Superior temporal gyrus (tissue), 1 donor: ENCODE data around the gene IGF1.
A peak's percentile ranks its signal among the peaks of the same experiment; 100 is the strongest.

ENCODE experiments used
- DNase-seq: peaks from one replicate; pipeline ENCODE4 v3.0.0-alpha.2; 2016; ENCODE audit errors: extremely low spot score

IGF1 gene

DNA sequence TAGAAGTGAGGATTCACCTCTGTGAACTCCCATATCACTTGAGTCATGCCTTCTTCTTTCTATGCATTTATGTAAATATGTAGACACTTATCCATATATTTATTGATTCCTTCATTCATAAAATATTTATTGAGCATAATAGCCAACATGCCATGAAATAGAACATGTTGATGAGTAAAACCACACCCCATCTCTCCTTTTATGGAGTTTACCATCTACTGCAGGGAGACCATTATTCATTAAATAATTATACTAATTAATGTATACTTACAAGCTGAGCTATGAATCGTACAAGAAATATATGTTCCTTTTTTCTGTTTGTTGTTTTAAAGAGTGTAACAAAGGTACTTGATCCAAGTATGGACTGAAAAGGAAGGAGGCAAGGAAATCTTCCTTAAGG, 17.4 kb upstream of the IGF1 start:
- no peak for DNase-seq

DNA sequence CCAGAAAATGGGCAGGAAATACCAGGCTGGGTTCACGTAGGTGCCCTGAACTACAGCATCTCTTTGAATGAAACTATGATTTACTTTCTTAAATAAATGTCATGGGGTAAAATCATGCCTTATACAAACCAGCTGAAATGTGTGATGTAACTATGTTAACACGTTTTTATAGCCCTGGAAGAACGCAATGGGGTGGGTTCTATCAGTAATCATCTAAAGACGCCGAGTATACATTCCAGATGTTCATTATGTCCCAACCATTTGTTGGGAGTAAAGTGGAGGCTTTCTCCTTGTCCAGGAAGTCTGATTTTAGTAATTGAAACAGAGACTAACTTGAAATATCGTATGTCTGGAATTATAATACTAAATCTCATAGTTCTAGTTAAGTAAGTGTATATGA, 16.2 kb upstream of the IGF1 start:
- no peak for DNase-seq

DNA sequence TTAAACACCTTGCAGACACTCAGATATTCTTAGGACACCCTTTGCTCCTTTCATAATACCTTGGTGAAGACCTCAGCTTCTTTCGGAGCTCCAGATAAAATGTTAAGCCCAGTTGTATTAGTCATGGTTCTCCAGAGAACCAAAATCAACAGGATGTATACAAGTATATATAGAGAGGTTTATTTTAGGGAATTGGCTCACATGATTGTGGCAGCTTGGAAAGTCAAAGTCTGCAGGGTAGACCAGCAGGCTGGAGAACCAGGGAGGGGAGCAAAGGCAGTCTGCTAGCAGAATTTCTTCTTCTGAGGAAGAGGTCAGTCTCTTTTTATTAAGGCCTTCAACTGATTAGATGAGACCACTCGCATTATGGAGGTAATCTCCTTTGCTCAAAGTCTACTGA, 6.9 kb upstream of the IGF1 start:
- no peak for DNase-seq

DNA sequence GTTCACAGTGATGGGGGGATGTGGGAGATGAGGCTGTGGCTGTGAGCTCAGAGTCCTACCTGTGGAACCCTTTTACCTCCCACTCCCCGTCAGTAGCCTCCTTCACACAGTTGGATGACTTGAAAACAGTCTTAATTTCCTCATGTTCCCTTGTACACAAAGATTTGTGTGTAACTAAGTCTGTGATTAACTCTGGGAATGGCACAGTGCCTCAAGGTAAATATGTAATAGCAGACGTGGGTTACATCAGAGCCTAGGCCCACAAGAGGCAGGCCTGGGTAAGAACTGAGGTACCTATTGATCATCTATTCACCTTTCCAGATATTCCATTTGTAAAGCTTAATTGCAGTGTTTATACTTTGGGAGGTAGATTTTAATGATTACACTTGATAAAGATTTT, 5.8 kb upstream of the IGF1 start:
- no peak for DNase-seq

DNA sequence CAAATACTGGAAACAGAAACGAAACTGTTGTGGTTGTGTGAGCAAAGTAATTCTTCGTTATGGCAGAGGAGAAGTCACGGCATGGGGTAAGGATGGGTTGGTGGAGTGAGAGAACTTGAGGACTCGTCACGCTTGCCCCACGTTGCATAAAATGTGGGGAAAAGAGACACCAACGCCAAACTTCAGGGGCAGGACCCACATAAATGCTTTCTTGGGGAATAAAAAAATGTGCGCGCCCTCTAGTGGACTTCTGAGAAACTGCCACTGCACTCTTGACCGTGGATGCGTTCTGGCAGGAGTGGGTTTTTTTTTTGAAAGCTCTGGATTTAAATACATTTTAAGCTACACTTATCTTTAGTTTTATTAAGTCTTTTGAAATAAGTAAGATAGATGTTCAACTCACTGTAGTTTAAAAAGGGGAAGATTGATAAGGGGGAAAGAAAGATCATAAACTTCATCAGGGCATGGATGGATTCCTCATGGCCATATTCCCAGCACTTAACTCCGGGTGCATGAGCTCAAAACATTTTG, 4.1 kb upstream of the IGF1 start:
- DNase-seq, result peak; percentile 82

DNA sequence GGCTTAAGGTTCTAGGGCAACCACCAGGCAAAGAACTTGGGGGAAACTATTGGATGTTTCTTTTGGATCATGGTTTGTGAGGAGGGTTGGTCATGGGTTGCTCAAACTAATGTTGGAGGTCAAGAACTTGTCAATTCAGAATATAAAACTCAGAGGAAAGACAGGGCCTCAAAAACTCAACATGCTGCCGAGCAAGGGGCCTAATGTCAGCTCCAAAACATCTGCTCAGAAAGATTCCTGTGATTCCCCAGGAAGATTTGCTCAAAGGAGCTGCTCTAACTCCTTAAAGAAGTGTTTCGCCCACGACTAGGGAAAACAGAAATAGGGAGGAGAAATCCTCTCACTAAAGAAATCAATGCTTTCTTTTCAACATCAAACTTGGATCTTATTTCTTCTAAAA, 3.7 kb upstream of the IGF1 start:
- no peak for DNase-seq

DNA sequence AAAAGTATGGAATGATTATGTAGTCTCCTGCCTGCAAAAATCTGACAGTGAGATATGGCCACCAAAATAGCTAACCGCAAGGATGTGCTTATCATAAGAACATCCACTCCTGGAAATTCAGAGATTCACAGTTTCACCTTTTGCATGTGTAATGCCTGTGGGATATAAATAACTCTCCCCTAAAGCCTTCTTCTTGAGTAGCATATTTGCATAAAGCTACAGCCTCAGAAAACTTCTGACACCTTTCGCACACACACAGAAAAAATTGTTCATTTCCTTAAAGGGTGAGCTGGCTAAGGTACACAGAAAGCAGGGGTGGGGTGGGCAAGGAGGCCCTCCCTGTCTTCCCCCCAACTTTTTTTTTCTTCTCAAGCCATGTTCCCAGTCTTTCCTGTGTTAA, 3.1 kb upstream of the IGF1 start:
- no peak for DNase-seq

DNA sequence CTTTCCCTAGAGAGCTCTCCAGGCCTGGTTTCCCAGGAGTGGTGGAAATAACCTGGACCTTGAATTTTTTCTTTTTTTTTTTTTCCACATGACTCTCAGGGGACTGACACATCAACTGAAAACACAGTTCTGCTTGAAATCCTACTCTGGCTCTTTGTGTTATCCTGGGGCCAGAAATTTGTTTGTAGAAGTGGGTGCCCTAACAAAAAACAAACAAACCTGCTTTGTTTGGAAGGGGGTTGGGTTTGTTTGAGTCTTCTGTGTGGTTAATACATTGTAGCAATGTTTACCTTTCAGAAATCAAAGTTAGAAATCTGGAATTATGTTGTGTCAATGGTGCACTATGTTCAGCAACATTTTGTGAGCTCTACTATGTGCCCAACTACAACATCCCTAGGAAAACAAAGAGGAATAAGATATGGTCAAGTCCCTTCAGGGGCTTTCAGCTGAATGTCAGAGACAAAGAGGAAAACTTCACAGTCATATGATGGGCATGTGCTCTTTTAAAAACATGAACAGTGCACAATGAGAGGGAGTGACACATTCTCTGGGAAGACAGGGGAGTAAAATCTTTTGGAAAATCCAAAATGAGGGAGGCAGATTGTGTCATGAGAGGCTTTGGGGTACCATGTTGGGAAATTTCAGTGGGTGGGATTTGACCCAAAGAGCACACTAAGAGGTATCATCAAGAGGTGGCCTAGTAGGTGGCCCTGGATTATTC, 1.5 kb upstream of the IGF1 start:
- DNase-seq, result no peak

DNA sequence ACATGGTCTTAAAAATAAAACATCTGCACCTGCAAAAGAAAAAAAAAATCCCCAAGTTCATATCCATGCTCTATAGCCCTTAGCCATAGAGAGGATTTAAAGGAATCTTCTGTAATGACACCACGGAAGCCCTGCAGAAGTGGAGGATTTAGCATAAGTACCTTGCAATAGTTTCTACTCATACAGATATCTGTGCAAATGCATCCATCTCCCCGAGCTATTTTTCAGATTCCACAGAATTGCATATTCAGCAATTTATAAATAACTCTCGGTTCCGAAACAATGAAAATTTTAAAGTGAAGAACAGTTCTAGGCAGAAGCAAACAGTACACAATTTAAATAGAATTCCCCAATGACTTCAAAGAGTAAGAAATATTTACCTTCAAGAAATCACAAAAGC, 424 bp downstream of the IGF1 start:
- DNase-seq, result peak; percentile 47

DNA sequence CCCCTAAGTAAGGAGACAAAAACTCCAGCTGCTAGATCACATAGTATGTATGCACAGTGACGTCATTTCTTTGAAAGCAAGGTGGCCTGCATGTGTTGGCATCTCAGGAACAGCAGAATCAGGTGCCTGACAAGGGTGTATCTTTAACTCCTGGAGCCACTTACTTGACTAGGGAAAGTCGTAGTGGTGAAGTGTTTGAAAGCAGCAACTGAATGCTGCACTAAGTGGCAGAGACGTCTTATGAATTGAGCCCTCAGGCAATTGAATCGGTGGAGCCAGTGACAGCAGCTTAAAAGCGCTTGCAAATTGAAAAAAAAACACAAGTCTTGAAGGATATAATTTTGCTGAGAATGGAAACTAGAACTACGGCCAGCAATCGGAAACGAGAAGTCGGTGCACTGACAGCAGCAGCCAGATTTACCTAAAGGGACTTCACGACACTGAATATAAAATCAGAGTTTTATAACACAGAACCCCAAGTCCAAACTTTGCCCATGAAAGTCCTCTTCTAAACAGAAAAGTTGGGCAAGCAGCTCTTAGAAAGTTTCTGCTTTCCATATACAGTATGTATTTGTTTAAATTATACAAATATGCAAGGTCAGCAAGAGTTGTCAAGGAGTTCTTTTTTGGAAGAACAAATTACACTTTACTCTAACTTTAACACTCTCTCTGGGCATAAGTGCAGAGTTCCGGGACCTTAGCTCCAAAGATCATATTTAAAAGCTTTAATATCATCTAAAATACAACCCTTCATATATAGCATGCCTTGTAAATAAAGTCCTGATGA, 1.1 kb downstream of the IGF1 start:
- peak; percentile 47 for DNase-seq

DNA sequence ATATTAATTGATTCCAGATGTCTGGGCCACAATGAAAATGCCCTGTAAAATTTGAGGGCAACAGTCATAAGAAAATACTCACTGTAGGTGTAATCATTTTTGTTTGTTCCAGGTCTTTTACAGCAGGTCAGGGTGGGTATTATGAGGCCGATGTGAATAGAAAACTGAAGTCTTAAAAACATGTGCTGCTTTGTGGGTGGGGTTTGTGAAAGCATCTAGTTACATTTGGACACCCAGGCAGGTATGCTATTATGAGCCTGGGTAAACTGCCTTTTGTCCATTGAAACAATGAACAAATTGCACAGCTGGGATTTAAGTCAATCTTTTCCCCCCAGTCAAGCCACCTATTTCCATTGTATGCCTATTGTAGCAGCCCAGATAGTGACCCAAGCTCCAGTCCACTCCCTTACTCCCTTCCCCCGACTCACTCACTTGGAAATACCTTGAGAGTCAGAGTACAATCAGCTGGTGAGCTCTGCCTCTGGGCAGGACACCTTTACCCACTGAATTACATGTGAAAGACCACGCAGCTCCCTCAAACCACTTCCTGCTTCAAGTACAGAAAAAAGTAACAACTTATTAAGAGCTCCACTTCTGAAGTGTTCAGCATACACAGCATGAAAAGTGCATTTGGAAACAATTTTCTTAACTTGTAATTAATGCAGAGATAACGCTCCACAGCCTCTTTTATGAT, 1.8 kb downstream of the IGF1 start:
- DNase-seq, result no peak

DNA sequence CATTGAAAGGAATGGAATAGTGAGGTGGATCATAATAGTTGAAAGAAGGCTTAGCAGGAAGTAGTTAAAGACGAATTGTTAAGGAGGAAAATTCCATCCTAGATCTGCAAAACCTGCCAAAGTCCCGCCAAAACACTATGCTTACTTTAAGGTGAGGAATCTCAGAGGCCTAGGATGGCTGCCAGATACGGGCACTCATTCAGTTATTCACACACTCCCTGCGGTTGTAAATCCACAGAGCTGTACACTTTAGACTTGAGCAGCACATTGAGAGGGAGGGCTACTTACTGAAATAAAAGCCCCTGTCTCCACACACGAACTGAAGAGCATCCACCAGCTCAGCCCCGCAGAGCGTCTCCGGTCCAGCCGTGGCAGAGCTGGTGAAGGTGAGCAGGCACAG, 5.0 kb downstream of the IGF1 start:
- no peak for DNase-seq

DNA sequence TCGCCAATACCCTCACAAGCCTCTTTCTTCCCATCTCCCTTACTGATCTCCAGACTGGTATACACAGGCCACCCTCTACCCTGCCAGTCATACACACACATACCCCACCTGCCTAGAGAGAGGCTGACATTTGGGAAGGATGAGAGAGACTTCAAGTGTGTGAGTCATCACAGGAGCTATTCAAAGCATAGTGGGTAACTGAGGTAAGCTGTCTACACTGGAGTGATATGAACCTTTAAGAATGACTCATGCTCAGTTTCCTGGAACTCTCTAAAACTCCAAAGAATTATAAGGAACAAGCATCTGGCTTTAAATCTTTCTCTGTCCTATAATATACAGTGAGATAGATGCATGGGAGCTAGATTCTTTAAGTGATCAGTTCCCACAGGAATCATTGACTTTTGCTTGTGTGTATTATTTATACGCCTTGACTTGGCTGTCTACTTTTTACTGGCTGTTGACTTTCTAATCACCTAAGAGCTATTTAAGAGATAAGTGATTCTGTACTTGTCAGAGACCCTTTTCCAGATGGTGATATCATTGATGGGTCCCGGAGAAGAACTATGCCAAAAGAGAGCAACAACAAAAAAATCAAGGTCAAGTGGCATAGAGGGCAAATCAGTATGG, 5.8 kb downstream of the IGF1 start:
- DNase-seq, result no peak

DNA sequence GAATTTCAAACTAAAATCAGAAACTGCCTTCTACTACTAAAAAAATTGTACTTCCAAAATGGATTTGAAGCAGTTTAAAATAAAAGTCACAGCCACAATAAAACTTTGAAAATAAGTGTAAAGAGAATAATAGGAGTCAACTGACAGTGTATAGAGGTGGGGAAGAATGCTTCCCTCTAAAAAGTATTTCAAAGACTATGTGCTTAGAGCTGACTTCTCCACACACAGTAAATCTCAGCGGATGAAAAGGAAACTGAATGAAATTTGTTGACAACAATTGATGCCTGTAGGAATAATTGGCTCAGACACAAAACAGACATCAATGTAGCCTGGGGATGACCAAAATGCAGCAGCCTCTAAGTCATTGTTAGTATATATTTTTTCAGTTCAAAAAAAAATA, 7.9 kb downstream of the IGF1 start:
- no peak for DNase-seq

DNA sequence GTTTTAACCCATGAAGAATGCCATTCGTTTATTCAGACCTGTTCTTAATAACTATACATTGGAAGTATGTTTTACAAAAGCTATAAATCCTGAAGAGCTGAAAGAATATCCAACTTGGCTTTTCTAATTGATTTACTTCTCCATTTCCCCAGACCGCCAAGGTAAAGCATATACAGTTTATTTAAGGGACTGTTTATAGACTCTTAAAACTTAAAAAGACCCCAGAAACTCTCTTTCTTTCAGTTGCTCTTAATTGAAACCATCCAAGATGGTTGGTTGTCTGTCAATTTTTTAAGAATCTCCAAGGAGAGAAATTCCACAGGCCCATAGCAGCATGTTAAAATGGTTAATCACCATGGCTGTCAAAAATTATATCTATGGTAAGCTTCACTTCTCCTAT, 8.8 kb downstream of the IGF1 start:
- no peak for DNase-seq

DNA sequence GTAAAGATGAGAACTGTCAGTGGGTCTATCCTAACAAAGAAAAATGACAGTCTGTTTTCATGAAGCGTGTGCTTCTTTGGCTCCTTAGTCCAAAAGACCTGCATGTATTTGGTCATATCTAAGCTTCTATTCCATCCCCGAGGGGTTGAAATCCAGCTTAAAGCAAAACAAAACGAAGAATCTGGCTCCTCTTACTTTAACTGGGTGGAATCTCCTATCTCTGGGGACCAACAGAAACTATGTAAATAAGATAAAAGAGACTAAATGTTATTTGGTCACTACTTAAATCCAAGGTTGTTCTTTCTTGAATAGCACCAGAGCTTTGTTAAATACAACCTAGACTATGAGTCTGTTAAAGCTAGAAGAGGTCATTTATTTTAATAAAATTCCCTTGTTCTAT, 9.4 kb downstream of the IGF1 start:
- DNase-seq, result no peak

DNA sequence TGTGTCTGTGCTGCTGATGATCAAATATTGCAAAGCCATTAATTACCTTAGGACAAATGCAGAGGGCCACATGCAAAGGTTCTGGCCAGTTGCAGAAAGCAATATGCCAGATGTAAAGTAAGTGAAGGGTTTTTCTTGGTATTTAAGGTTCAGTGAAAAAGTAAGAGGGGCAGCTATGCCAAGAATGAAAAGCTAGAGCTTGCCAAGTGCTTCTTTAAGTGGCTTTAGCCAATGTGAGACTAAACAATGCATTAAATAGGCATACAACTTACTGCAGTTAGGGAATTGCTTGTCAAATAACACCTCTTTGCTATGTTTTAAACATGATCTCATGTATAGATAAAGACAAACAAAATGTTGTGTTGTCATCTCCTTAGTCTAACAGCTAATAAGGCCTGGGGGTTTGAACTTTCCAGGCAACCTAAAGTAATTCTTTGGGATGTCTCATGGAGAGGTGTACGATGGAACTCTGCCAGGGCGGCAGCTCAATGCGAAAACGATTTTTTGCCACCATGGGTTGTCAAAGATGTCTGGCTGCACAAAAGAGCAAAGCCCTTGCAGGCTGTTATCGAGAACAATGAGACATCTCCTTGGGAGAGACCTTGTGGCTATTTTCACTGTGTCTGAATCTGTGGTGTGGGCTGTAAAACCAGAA, 12.0 kb downstream of the IGF1 start:
- DNase-seq, result no peak

DNA sequence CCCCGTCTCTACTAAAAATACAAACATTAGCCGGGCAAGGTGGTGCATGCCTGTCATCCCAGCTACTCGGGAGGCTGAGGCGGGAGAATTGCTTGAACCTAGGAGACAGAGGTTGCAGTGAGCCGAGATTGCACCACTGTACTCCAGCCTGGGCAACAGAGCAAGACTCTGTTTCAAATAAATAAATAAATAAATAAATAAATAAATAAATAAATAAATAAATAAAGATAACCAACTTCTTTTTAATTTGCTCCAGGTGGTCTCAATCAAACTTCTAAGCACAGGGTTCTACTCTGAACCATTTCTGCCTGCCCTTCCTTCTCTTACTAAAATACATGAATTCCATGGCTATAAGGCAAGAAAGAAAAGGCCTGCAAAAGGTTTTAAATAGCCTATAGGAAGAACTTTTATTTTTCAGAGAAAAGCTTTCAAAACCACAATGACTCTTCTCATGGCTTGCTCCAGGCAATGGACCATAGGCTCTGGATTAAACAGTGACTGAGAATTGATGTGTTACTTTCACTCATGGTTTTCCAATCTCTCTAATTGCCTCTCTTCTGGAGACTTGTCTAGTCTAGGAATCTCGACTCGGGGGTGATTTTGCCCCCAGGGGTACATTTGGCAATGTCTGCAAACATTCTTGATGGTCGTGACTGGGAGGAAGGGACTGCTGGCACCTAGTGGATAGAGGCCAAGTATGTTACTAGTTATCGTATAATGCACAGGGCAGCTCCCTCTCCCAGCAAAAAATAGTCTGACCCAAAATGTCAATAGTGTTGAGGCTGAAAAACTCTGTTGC, 14.4 kb downstream of the IGF1 start:
- no peak for DNase-seq

DNA sequence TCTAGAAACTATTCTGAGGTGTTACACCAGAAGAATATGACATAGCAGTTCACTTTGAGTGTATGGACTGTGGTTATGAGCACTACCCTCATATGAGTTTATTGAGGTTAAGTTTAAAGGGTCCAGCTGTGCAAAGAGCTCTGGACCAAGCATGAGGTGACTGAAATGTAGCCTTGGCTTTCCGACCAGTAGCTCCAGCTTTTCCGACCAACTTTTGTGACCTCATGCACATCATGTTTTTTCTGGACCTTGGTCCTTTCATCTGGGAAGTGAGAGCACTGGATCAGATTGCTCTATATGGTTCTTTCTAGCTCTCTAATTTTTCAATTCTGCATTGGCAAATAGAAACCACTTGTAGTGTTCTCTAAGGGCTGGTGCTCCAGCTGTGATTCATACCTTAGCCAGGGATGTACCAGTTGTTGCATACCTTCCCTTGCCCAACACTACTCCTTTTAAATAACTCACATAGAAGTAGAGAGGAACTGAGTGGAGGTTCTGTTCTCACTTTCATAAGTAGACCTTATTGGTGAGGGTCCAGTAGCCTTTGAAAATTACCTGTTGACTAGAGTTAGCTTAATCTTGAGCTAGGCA, 16.6 kb downstream of the IGF1 start:
- no peak for DNase-seq

DNA sequence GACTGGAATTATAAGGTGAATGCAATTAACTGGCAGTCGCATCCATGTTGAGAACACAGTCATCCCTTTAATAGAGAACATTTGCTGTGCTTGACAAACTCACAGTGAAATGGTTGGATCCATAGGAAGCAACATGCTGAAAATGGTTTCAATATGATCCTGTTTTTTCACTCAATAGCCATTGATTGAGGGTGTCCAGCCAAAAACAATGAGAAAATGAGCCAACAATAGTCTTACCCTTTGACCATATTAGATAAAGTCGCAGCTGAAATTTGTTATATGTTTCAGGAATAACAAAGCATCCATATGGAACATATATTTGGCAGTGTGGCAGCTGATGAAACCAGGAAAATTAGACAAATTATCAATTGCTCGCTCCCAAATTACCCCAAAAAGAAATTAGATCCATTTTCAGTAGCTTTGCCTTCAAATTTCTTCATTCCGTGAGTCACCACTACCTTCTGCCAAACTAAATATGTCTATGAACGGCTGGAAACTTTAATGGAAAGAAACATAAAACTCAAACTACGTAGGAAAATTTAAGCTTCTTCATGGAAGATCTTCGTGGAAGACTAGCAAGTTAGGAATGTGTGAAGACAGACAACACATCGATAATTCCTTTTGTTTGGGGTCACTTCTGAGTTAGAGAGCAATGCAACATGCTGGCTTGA, 17.4 kb downstream of the IGF1 start:
- no peak for DNase-seq
